Measurements from ENCODE around the gene ZFP1.

ZFP1 gene

GRCh38 chr16:75179208-75179607 lies 30.9 kb downstream of the ZFP1 start:
- no peak overlapping the region for H3K27ac Mint-ChIP-seq
- H3K4me3 Mint-ChIP-seq = no peak overlapping the region
- H3K27me3 Mint-ChIP-seq = no peaks in the 10 kb centered on the region
- H3K9me3 Mint-ChIP-seq = peaks cover 16% of the 10 kb centered on the region
- peaks cover 9% of the 10 kb centered on the region for H3K36me3 Mint-ChIP-seq
- H3K4me1 Mint-ChIP-seq = no peaks in the 10 kb centered on the region

- H3K27ac Mint-ChIP-seq = no peak overlapping the region
- no peaks in the 10 kb centered on the region for H3K4me1 Mint-ChIP-seq
- no peaks in the 10 kb centered on the region for H3K27me3 Mint-ChIP-seq
- no peak overlapping the region for H3K4me3 Mint-ChIP-seq
- H3K9me3 Mint-ChIP-seq = peaks cover 12% of the 10 kb centered on the region
- peaks cover 3% of the 10 kb centered on the region for H3K36me3 Mint-ChIP-seq
Measured at GRCh38 chr16:75181630-75182029, 33.3 kb downstream of the ZFP1 start.

GRCh38 chr16:75188832-75189477 lies 40.6 kb downstream of the ZFP1 start:
- no peak overlapping the region for H3K4me3 Mint-ChIP-seq
- H3K4me1 Mint-ChIP-seq = no peaks in the 10 kb centered on the region
- no peaks in the 10 kb centered on the region for H3K9me3 Mint-ChIP-seq
- no peak overlapping the region for H3K27ac Mint-ChIP-seq
- no peaks in the 10 kb centered on the region for H3K27me3 Mint-ChIP-seq
- H3K36me3 Mint-ChIP-seq = no peaks in the 10 kb centered on the region

GRCh38 chr16:75189638-75190245 lies 41.4 kb downstream of the ZFP1 start:
- no peaks in the 10 kb centered on the region for H3K36me3 Mint-ChIP-seq
- H3K4me1 Mint-ChIP-seq = no peaks in the 10 kb centered on the region
- no peak overlapping the region for H3K27ac Mint-ChIP-seq
- no peaks in the 10 kb centered on the region for H3K9me3 Mint-ChIP-seq
- H3K27me3 Mint-ChIP-seq = no peaks in the 10 kb centered on the region
- no peak overlapping the region for H3K4me3 Mint-ChIP-seq

GRCh38 chr16:75192606-75193264 lies 44.4 kb downstream of the ZFP1 start:
- H3K9me3 Mint-ChIP-seq = no peaks in the 10 kb centered on the region
- no peaks in the 10 kb centered on the region for H3K36me3 Mint-ChIP-seq
- no peaks in the 10 kb centered on the region for H3K4me1 Mint-ChIP-seq
- H3K27me3 Mint-ChIP-seq = peaks cover 2% of the 10 kb centered on the region
- no peak overlapping the region for H3K27ac Mint-ChIP-seq
- H3K4me3 Mint-ChIP-seq = no peak overlapping the region

- Mint-ChIP-seq H3K9me3 (no peaks in the 10 kb centered on the region), H3K27me3 (peaks cover 6% of the 10 kb centered on the region), H3K27ac (no peak overlapping the region), H3K4me1 (no peaks in the 10 kb centered on the region), H3K4me3 (no peak overlapping the region), H3K36me3 (no peaks in the 10 kb centered on the region)
Measured at GRCh38 chr16:75193265-75193650, 44.9 kb downstream of the ZFP1 start.

- Mint-ChIP-seq H3K4me1 (no peaks in the 10 kb centered on the region), H3K27ac (no peak overlapping the region), H3K4me3 (no peak overlapping the region), H3K36me3 (no peaks in the 10 kb centered on the region), H3K27me3 (peaks cover 8% of the 10 kb centered on the region), H3K9me3 (no peaks in the 10 kb centered on the region)
Measured at GRCh38 chr16:75193730-75194444, 45.6 kb downstream of the ZFP1 start.

GRCh38 chr16:75195811-75196790 lies 47.8 kb downstream of the ZFP1 start:
- Mint-ChIP-seq H3K4me1 (peaks cover 14% of the 10 kb centered on the region), H3K36me3 (no peaks in the 10 kb centered on the region), H3K27me3 (peaks cover 8% of the 10 kb centered on the region), H3K27ac (no peak overlapping the region), H3K4me3 (no peak overlapping the region), H3K9me3 (no peaks in the 10 kb centered on the region)

GRCh38 chr16:75196836-75197235 lies 48.5 kb downstream of the ZFP1 start:
- Mint-ChIP-seq H3K27me3 (peaks cover 8% of the 10 kb centered on the region), H3K36me3 (no peaks in the 10 kb centered on the region), H3K4me3 (no peak overlapping the region), H3K4me1 (peaks cover 22% of the 10 kb centered on the region), H3K27ac (no peak overlapping the region), H3K9me3 (no peaks in the 10 kb centered on the region)

- Mint-ChIP-seq H3K9me3 (no peaks in the 10 kb centered on the region), H3K27ac (no peak overlapping the region), H3K27me3 (peaks cover 8% of the 10 kb centered on the region), H3K36me3 (no peaks in the 10 kb centered on the region), H3K4me1 (peaks cover 25% of the 10 kb centered on the region), H3K4me3 (no peak overlapping the region)
Measured at GRCh38 chr16:75197522-75198134, 49.3 kb downstream of the ZFP1 start.

GRCh38 chr16:75198135-75198600 lies 49.8 kb downstream of the ZFP1 start:
- peaks cover 8% of the 10 kb centered on the region for H3K27me3 Mint-ChIP-seq
- H3K36me3 Mint-ChIP-seq = no peaks in the 10 kb centered on the region
- no peak overlapping the region for H3K27ac Mint-ChIP-seq
- no peak overlapping the region for H3K4me3 Mint-ChIP-seq
- peaks cover 25% of the 10 kb centered on the region for H3K4me1 Mint-ChIP-seq
- H3K9me3 Mint-ChIP-seq = no peaks in the 10 kb centered on the region

GRCh38 chr16:75202069-75202590 lies 53.8 kb downstream of the ZFP1 start:
- peaks cover 8% of the 10 kb centered on the region for H3K27me3 Mint-ChIP-seq
- H3K4me1 Mint-ChIP-seq = peaks cover 25% of the 10 kb centered on the region
- no peaks in the 10 kb centered on the region for H3K36me3 Mint-ChIP-seq
- H3K4me3 Mint-ChIP-seq = no peak overlapping the region
- no peak overlapping the region for H3K27ac Mint-ChIP-seq
- no peaks in the 10 kb centered on the region for H3K9me3 Mint-ChIP-seq

- H3K9me3 Mint-ChIP-seq = no peaks in the 10 kb centered on the region
- no peak overlapping the region for H3K27ac Mint-ChIP-seq
- H3K4me1 Mint-ChIP-seq = peaks cover 25% of the 10 kb centered on the region
- H3K4me3 Mint-ChIP-seq = no peak overlapping the region
- H3K27me3 Mint-ChIP-seq = peaks cover 4% of the 10 kb centered on the region
- no peaks in the 10 kb centered on the region for H3K36me3 Mint-ChIP-seq
Measured at GRCh38 chr16:75203096-75203495, 54.8 kb downstream of the ZFP1 start.

GRCh38 chr16:75203667-75204409 lies 55.5 kb downstream of the ZFP1 start:
- Mint-ChIP-seq H3K4me3 (no peak overlapping the region), H3K27ac (no peak overlapping the region), H3K9me3 (no peaks in the 10 kb centered on the region), H3K36me3 (no peaks in the 10 kb centered on the region), H3K4me1 (peaks cover 25% of the 10 kb centered on the region), H3K27me3 (no peaks in the 10 kb centered on the region)

All from activated naive CD4-positive, alpha-beta T cell treated with anti-CD3 and anti-CD28 coated beads, Interleukin-2, amount 50 U/mL, for 24 hours (primary cell).